GM18861 (cell line): Measurements from ENCODE around the gene TTC33.
"Not testable (repeated sequence)": the region's sequence is repeated elsewhere in the genome, so short reads cannot be mapped to it uniquely, and the experiment has no call there.

ENCODE experiments used
- ATAC-seq: cut with Tn5 transposase; IDR thresholded peaks from one replicate; pipeline ENCODE4 v1.9.1; 2021; ENCODE audit not compliant: unreplicated experiment

TTC33 gene

GRCh38 chr5:40572937-40573336, 182.8 kb downstream of the TTC33 start:
- no peak for ATAC-seq

DNA sequence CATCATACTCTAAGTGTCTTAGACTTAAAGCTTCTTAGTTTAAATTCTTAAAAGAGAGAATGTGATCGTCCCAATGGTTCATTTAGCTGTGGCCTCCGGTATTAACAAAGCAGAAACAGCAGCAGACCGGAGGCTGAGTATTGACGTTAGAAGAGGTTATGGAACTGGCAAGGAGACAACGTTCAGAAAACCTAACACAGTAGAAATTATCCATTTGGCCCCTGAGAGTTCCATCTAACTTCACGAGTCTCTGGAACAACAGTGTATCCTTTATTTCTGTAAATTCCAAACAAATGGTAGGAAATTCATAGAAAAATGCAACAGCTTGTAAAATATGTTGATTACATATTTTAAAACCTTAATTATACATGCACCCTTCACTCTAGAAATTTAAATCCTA, 183.4 kb downstream of the TTC33 start:
- ATAC-seq, result no peak

GRCh38 chr5:40571729-40572128, 184.0 kb downstream of the TTC33 start:
- no peak for ATAC-seq

DNA sequence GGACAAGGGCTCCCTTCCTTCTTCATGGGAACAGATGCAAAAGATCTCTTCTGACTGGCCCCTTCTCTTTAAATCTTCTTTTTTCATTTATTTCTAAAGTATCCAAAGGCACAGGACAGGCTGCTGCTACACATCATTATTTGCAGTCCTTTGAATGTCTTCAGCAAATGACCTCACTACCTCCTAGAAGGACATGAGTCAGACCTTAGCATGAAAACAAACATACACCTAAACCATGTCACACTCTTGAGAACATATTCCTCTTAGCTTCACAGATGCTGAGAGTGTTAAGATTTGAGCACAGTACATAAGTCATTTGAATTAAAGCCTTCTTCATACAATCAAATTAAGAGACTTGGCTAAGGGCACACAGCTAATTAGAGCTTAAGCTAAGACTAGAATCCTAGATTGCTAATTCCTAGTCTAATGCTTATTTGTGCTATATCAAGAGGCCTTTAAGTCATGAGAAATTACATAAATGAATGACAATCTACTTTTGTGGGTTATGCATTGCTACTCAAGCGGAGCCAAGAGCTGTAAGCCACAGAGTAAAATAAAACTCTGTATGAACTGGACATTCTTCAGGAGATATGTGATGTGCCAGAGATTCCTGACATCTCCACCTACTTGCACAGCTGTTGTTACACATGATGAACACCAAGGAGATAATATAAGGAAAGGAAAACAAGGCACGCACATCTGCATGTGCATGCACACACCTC, 185.2 kb downstream of the TTC33 start:
- ATAC-seq, result peak; percentile 92

DNA sequence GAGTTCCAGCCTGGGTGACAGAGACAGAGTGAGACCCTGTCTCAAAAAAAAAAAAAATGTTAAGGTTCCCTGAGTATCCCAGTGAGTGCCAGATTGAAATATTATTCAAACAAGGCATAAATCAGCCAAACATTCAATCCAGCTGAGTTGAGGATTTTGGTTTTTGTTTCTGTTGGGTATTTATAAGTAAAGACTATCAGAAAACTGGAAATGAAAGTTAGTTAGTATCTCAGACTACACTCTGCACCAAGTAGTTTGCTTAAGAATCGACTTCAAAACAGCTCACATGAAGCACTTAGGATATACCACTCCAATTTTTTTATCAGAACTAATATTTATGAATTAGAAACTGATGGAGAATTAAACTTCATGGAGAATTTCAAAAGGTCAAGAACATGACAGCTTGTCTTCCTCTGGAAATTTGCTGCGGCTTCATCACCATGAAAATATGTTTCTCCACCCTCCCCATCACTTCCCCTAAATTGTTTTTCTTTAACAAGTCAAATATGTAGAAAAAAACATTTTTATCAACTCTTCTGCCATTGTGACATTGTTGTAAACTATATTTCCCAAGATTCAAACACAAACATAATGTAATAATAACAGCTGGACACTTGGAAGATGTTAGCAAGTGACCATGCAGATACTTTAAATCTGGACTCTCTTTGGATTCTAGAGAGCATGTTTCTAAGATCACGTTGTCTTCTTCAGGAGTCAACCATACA, 186.1 kb downstream of the TTC33 start:
- no peak for ATAC-seq

DNA sequence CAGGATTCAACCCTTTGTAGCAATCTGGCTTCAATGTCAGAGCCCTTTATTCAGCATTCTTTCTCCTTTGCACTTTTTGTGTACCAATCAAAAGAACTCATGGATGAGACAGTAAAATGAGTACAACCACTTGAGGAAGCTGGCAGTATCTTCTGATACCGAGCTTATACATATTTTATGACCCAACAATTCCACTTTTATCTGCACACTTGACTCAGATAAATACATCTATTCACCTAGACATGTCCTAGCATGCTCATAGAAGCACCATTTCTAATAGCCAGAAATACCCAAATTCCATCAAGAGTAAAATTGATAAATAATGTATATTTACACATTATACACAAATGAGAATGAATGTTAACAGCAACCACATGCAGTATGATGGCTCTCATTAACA, 187.2 kb downstream of the TTC33 start:
- ATAC-seq, result no peak

GRCh38 chr5:40563173-40563572, 192.6 kb downstream of the TTC33 start:
- not testable (repeated sequence) for ATAC-seq

GRCh38 chr5:40560474-40561110, 195.2 kb downstream of the TTC33 start:
- ATAC-seq, result no peak

DNA sequence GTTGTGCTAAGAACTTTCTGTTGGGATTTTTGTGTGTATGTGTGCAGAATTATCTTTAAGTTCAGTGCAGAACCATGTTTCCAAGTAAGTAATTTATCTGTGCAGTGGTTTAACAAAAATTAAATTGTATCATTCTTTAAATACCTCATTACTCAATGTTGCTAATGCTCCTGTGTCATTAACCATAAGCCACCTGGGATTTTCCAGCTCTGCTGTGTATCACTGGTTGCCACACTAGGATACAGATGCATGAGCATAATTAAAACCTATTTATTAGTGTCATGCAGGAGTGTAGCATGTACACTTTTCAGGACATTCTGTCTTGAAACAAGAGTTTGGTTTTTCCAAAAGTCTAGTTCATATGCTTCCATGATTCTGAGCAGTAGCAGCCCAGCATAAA, 196.5 kb downstream of the TTC33 start:
- no peak for ATAC-seq

- ATAC-seq, result no peak
Measured at GRCh38 chr5:40557501-40557900, 198.3 kb downstream of the TTC33 start.

- no peak for ATAC-seq
Measured at GRCh38 chr5:40556811-40557210, 198.9 kb downstream of the TTC33 start.

- no peak for ATAC-seq
Measured at GRCh38 chr5:40555886-40556285, 199.9 kb downstream of the TTC33 start.

DNA sequence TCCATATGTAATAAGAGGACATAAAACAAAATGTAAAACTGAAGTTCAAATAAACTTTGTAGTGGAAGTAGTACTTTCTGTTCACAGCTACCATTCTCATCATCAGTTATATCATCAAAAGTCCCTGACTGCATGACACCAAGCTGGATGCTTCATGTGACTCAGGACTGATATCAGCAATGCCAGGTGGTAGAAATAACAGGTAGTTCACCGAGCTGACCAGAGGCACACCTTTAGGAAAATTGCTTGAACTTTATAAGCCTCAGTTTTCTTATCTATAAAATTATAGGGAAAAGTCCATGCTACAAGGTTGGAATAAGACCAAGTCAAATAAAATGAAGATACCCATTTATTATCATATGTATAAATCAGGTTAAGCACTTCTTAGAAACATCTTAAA, 200.9 kb downstream of the TTC33 start:
- ATAC-seq, result no peak

DNA sequence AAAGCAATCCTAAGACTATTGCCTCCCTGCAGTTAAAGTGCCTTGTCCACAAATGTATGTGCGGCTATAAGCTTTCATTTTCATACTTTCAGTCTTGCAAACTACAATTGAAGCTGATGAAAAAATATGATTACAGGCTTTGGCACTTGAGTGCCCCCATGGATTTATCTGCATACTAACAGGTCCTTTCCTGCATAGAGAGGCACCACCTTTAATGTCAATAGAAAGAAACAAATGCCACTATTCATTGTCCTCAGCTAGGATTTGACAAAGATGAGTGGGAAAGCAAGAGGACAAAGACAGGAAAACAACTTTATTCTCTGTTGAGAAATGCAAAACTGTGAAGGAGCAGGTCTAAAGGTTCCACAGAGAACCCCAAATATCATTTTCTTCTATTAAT, 201.7 kb downstream of the TTC33 start:
- no peak for ATAC-seq

- ATAC-seq, result no peak
Measured at GRCh38 chr5:40552981-40553380, 202.8 kb downstream of the TTC33 start.

DNA sequence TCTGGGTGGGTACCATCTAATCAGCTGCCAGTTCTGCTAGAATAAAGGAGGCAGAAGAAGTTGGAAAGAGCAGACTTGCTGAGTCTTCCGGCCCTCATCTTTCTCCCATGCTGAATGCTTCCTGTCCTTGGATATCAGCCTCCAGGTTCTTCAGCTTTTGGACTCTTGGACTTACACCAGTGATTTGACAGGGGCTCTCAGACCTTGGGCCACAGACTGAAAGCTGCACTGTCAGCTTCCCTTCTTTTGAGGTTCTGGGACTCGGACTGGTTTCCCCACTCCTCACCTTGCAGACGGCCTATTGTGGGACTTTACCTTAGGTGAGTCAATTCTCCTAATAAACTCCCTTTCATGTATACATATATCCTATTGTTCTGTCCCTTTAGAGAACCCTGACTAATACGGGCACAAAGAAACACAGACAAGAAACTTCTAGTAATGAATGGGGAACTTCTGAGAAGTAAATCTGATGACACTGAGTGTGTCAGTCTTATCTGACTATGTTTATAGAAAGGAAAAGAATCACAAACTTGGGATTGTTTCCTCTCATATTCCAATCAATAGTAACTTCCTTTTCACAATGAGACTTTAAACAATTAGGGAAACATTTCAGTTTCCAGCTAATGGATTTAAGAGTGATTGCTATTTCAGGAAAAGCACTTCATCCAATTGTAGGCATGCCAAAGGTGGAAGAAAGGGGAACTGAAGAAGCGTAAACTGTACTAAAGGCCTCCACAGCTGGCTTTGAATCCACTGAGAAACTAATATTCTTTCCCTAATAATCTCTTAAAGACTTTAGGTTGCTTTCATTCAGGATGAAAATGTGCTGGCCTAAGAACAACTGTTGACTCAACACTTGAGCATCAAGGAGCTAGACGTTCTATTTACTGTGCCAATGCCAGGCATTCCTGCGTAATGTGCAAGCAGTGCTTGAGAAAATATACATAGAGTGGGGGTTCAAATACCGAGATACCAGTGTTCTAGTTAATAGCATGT, 204.0 kb downstream of the TTC33 start:
- ATAC-seq, result no peak

DNA sequence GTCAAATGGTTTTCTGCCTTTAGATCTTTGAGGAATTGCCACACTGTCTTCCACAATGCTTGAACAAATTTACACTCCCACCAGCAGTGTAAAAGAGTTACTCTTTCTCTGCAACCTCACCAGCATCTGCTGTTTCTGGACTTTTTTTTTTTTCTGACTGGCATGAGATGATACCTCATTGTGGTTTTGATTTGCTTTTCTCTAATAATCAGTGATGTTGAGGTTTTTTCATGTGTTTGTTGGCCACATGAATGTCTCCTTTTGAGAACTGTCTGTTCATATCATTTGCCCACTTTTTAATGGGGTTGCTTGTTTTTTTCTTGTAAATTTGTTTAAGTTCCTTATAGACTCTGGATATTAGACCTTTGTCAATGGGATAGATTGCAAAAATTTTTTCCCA, 205.3 kb downstream of the TTC33 start:
- no peak for ATAC-seq

DNA sequence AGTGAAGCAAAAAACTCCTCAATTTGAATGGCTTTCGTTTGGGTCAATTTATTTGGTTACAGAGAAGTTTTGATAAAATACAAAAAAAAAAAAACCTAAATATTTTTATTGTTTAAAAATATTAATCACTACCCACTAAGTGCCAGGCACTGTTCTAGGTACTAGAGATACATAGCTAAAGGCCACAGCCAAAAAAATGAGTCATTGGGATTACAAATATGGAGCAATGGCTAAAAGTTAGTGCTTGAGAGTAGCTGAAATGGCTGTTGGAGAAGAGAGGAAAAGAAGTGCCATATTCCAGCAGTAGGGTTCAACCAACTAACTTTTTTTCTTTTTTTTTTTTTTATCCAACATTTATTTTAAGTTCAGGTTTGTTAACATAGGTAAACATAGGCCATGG, 206.1 kb downstream of the TTC33 start:
- no peak for ATAC-seq

- ATAC-seq, result no peak
Measured at GRCh38 chr5:40547994-40548575, 207.7 kb downstream of the TTC33 start.

DNA sequence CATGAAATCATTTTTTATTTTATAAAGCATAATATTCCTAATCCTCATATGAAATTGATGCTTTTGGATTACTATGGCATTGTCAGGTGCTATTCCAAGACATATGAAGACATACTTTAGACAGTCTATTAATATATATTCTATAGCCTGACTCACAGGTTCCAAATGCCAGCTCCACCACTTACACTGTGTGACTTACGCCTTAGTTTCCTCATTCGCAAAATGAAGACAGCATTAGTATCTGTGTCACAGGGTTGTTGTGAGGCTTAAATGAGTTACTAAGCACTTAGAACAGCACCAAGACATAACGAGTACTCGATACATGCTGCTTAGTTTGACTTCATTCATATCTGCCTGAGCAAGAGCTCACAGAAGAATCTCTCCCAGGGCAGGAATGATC, 208.2 kb downstream of the TTC33 start:
- ATAC-seq, result no peak

GRCh38 chr5:40540301-40540700, 215.5 kb downstream of the TTC33 start:
- no peak for ATAC-seq
